IMR-90 (cell line): ENCODE data around the gene ARMC5. TPM values are rescaled to one million over a fixed set of nuclear protein-coding genes. Genes with fewer than 3 reads are reported as not detected.
A peak's percentile ranks its signal among the peaks of the same experiment; 100 is the strongest.

ENCODE experiments used
- ATAC-seq: fragments of 200-7000 bp; cut with Tn5 transposase; 2 replicates; pipeline ENCODE4 v1.9.1; 2020; ENCODE audit warnings: low read depth, mild to moderate bottlenecking, moderate library complexity
- BruUV-seq: library from RNA; stranded (reverse); fragments of 400-500 nt; replicated peaks from 2 replicates; lab custom pipeline; 2021; lab: Mats Ljungman, UMichigan
- CTCF ChIA-PET: fragments of 300-600 bp; formaldehyde crosslinking; extraction: SDS; loops from one replicate; lab custom pipeline; 2021; ENCODE audit warnings: antibody characterized with exemption; lab: Yijun Ruan, JAX
- POLR2A ChIA-PET: fragments of 300-600 bp; sonication (Branson Sonifier 250); formaldehyde crosslinking; loops from one replicate; lab custom pipeline; 2022; ENCODE audit warnings: antibody characterized with exemption; ENCODE audit not compliant: unreplicated experiment; lab: Charles Lee
- DNase-seq: peaks from one replicate; pipeline ENCODE4 v3.0.0; 2013
- H2AFZ ChIP-seq: replicated peaks from 2 replicates; pipeline ENCODE3; 2013; ENCODE audit warnings: low read length, mild to moderate bottlenecking; ENCODE audit not compliant: poor library complexity
- H2AK5ac ChIP-seq: 2 replicates; pipeline ENCODE4 v1.6.1; 2013; ENCODE audit warnings: low read depth, low read length, inconsistent platforms
- H2AK9ac ChIP-seq: replicated peaks from 2 replicates; pipeline ENCODE3; 2013; ENCODE audit warnings: mild to moderate bottlenecking, low read depth, low read length, moderate library complexity; ENCODE audit not compliant: poor library complexity
- H2BK120ac ChIP-seq: 2 replicates; pipeline ENCODE4 v1.6.1; 2013; ENCODE audit warnings: low read depth, low read length, inconsistent platforms
- H2BK15ac ChIP-seq: 3 replicates; pipeline ENCODE4 v1.6.1; 2013; ENCODE audit warnings: low read depth, low read length, inconsistent platforms
- H2BK20ac ChIP-seq: 2 replicates; pipeline ENCODE4 v1.6.1; 2013; ENCODE audit warnings: low read depth, mild to moderate bottlenecking, inconsistent platforms, low read length, moderate library complexity
- H2BK5ac ChIP-seq: 2 replicates; pipeline ENCODE4 v1.6.1; 2013; ENCODE audit warnings: mild to moderate bottlenecking, low read depth, low read length, inconsistent platforms; ENCODE audit not compliant: poor library complexity, severe bottlenecking
- H3K14ac ChIP-seq: replicated peaks from 2 replicates; pipeline ENCODE4 v1.6.1; 2013; ENCODE audit warnings: low read depth, low read length, inconsistent platforms
- H3K18ac ChIP-seq: 2 replicates; pipeline ENCODE4 v1.6.1; 2013; ENCODE audit warnings: low read depth, low read length, control low read depth
- H3K23ac ChIP-seq: 2 replicates; pipeline ENCODE4 v1.6.1; 2013; ENCODE audit warnings: low read depth, low read length, inconsistent platforms
- H3K27ac ChIP-seq: 2 replicates; pipeline ENCODE4 v1.5.1; 2013; ENCODE audit warnings: mild to moderate bottlenecking, control low read depth, low read length; ENCODE audit not compliant: insufficient read depth
- H3K27me3 ChIP-seq: 2 replicates; pipeline ENCODE4 v1.6.1; 2013; ENCODE audit warnings: low read length; ENCODE audit not compliant: control insufficient read depth, insufficient read depth
- H3K36me3 ChIP-seq: 2 replicates; pipeline ENCODE4 v1.6.1; 2013; ENCODE audit warnings: low read length, mixed read lengths; ENCODE audit not compliant: control insufficient read depth, insufficient read depth
- H3K4ac ChIP-seq: 2 replicates; pipeline ENCODE4 v1.6.1; 2013; ENCODE audit warnings: low read depth, low read length, inconsistent platforms
- H3K4me1 ChIP-seq: 2 replicates; pipeline ENCODE4 v1.6.1; 2013; ENCODE audit warnings: low read length, mixed read lengths; ENCODE audit not compliant: control insufficient read depth, insufficient read depth
- H3K4me2 ChIP-seq: 2 replicates; pipeline ENCODE4 v1.6.1; 2013; ENCODE audit warnings: low read depth, mild to moderate bottlenecking, control low read depth, low read length, moderate library complexity
- H3K4me3 ChIP-seq: 2 replicates; pipeline ENCODE4 v1.5.1; 2013; ENCODE audit warnings: low read depth, mild to moderate bottlenecking, control low read depth, low read length, moderate library complexity; ENCODE audit not compliant: insufficient read depth
- H3K56ac ChIP-seq: 2 replicates; pipeline ENCODE4 v1.6.1; 2013; ENCODE audit warnings: low read length, inconsistent platforms; ENCODE audit not compliant: insufficient read depth; ENCODE audit errors: extremely low read depth
- H3K79me1 ChIP-seq, 2 experiments: 2 replicates each; pipeline ENCODE4 v1.6.1; 2013; ENCODE audit warnings: low read length in 2 of 2, inconsistent platforms in 1 of 2, low read depth in 1 of 2
- H3K9ac ChIP-seq: 2 replicates; pipeline ENCODE4 v1.6.1; 2013; ENCODE audit warnings: low read depth, low read length, control low read depth
- H3K9me1 ChIP-seq: 2 replicates; pipeline ENCODE4 v1.6.1; 2013; ENCODE audit warnings: low read length, inconsistent platforms; ENCODE audit not compliant: insufficient read depth
- H3K9me3 ChIP-seq: 2 replicates; pipeline ENCODE4 v1.6.1; 2013; ENCODE audit warnings: low read length; ENCODE audit not compliant: control insufficient read depth, insufficient read depth
- H4K20me1 ChIP-seq: 2 replicates; pipeline ENCODE4 v1.6.1; 2013; ENCODE audit warnings: low read length, inconsistent platforms; ENCODE audit not compliant: insufficient read depth
- H4K5ac ChIP-seq: 2 replicates; pipeline ENCODE4 v1.6.1; 2013; ENCODE audit warnings: mild to moderate bottlenecking, low read depth, low read length, control low read depth
- H4K8ac ChIP-seq, 2 experiments: 2 replicates each; pipeline ENCODE4 v1.6.1; 2013; ENCODE audit warnings: low read depth in 2 of 2, low read length in 2 of 2, control low read depth in 1 of 2, inconsistent platforms in 1 of 2
- H4K91ac ChIP-seq: 2 replicates; pipeline ENCODE4 v1.6.1; 2013; ENCODE audit warnings: low read depth, low read length, inconsistent platforms; ENCODE audit not compliant: insufficient read depth
- CEBPB ChIP-seq: IDR thresholded peaks from 2 replicates; pipeline ENCODE4 v1.6.1; 2012; ENCODE audit warnings: low read depth, low read length, improper control_type of control experiment
- ELK1 ChIP-seq: fragments of 150-350 bp; IDR thresholded peaks from 2 replicates; pipeline ENCODE4 v1.6.1; 2016; ENCODE audit warnings: low read depth, mild to moderate bottlenecking, low read length, moderate library complexity, borderline replicate concordance
- FOS ChIP-seq: fragments of 150-350 bp; IDR thresholded peaks from 2 replicates; pipeline ENCODE4 v1.6.1; 2016; ENCODE audit warnings: low read depth, low read length
- RAD21 ChIP-seq: IDR thresholded peaks from 2 replicates; pipeline ENCODE4 v1.6.1; 2012; ENCODE audit warnings: low read length, improper control_type of control experiment
- SMC3 ChIP-seq: fragments of 150-350 bp; IDR thresholded peaks from 2 replicates; pipeline ENCODE4 v1.6.1; 2016; ENCODE audit warnings: low read depth, mild to moderate bottlenecking, antibody characterized with exemption, low read length, moderate library complexity
- WGBS, 2 experiments: methylation state at CpG; one replicate each; pipeline versions ENCODE4 v1.1.5 to v1.1.7; 2013; ENCODE audit warnings: missing lambda C conversion rate in 2 of 2; ENCODE audit not compliant: insufficient read length in 1 of 2; ENCODE audit errors: extremely low coverage in 2 of 2; 5-methylcytosine and 5-hydroxymethylcytosine counted together
- dilution Hi-C: fragments of 300-500 bp; cut with HindIII; formaldehyde crosslinking; loops from one replicate; pipeline ENCODE4 v1.14.3; 2018; ENCODE audit warnings: low sequenced_read_pairs; ENCODE audit not compliant: unreplicated experiment
- in situ Hi-C: fragments of 300-500 bp; cut with MboI; formaldehyde crosslinking; loops from 3 replicates; pipeline ENCODE4 v1.14.3; 2019; ENCODE audit warnings: low sequenced_read_pairs, inconsistent platforms, mixed read lengths
- intact Hi-C: fragments of 100-400 bp; cut with micrococcal nuclease; formaldehyde crosslinking; loops from 2 replicates; pipeline ENCODE4 v1.10.0; 2022
- polyA plus RNA-seq, 3 experiments: library from polyadenylated mRNA; depleted of rRNA; stranded (reverse); fragments of >200 nt; gene quantifications; 2 replicates each; pipeline ENCODE4 v1.2.3, GENCODE V29; 2012; ENCODE audit warnings: low replicate concordance in 1 of 3
- total RNA-seq: library from RNA; depleted of rRNA; stranded (reverse); fragments of >200 nt; gene quantifications from 2 replicates; pipeline ENCODE4 v1.2.3, GENCODE V29; 2012

The ARMC5 gene
- total and polyA plus RNA-seq, 2 of the 4 experiments (the other 2 are of a cell fraction) = 2.3 to 7.5 TPM

GRCh38 chr16:31470615-31471014 lies 11.3 kb downstream of the ARMC5 start:
- Histone ChIP-seq H3K56ac (no peak overlapping the region), H4K20me1 (peaks cover 30% of the 10 kb centered on the region), H2AFZ (no peak overlapping the region), H3K4me1 (peaks cover 13% of the 10 kb centered on the region), H3K9me1 (peaks cover 22% of the 10 kb centered on the region; the same call in 1 of the 2 replicates), H3K27me3 (no peaks in the 10 kb centered on the region), H4K5ac (peak overlapping the region; percentile 99), H3K4me3 (no peak overlapping the region), H3K4ac (peak overlapping the region; percentile 100), H3K23ac (peak overlapping the region; percentile 98), H3K18ac (peak overlapping the region; percentile 96), H2BK5ac (peak overlapping the region; percentile 87), H3K36me3 (peaks cover 38% of the 10 kb centered on the region), H2AK5ac (peak overlapping the region; percentile 99), H3K14ac (peak overlapping the region; percentile 100), H3K9ac (peak overlapping the region; percentile 96), H2BK20ac (no peak overlapping the region), H4K8ac (peak overlapping the region; percentile 94 to 98), H2BK15ac (no peak overlapping the region), H3K9me3 (no peaks in the 10 kb centered on the region), H2BK120ac (peak overlapping the region; percentile 87; the same call in 1 of the 2 replicates), H3K79me1 (peaks cover 18 to 50% of the 10 kb centered on the region in 2 experiments; a peak in 3 of 4 replicates), H3K4me2 (0 out of 2 replicates have a peak overlapping the region, but pooled peaks have one; percentile 13), H2AK9ac (peak overlapping the region; percentile 98), H4K91ac (peak overlapping the region; percentile 98), H3K27ac (peak overlapping the region; percentile 88)
- CTCF ChIA-PET = no interaction called here
- no CpG with 5 or more reads among the region's 3 CpGs for WGBS, 2 experiments
- POLR2A ChIA-PET = no interaction called here
- TF ChIP-seq SMC3 (no peak), ELK1 (no peak), FOS (no peak), CEBPB (no peak), RAD21 (no peak)
- in situ Hi-C loops (loop anchor here (25.0 kb wide), 1 partner anchor 392 kb away; the partner anchor contains the start of gene ZNF267), dilution Hi-C loops (no loop called here), intact Hi-C loops (no loop called here)
- ATAC-seq (no peak), DNase-seq (no peak)
- BruUV-seq = TSS peak; percentile 51
